Activated CD8-positive, alpha-beta memory T cell treated with anti-CD3 and anti-CD28 coated beads, Interleukin-2, amount 50 U/mL, for 1 hour (primary cell): ENCODE results near the gene LMCD1.

ENCODE experiments used
- DNase-seq: peaks from one replicate; pipeline ENCODE4 v3.0.0-alpha.2; 2020; ENCODE audit errors: extremely low read depth

Gene LMCD1

DNA sequence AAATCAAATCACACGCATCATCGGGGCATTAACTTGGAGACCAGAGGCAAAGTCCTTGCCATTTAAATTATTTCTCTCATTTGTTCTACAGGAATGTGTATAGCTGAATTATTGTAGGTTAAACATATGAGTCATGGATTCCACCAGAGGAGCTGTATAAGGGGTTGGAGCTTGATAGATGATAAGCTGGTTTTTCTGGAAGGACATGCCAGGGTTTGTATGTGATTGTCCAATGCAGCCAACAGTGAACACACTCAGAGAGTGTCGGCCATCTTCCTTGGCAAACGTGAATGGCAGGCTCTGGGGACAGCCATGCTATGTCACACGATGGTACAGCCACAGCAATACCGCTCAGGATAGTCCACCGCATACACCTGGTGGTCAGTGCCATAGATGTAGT, 117.9 kb downstream of the LMCD1 start:
- DNase-seq: no peak

DNA sequence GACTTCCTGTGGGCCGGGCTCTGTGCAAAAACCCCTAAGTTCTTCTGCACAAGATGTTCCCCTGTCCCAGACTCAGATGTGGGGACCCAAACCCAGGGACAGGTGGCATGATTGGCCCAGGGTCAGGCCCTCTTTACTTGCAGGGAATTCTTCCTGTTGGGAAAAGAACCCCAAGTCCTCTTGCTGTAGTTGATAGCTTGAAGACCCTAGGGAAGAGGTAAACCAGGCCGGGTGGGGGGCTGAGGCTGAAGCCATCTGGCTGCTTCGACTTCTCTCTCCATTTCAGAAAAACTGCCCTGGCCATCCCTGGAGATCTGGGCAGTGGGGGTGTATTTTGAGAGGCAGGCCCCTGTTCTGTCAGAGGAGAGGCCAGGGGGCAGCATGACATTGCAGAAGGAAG, 119.5 kb downstream of the LMCD1 start:
- DNase-seq: no peak

GRCh38 chr3:8621872-8622271, 120.2 kb downstream of the LMCD1 start:
- no peak for DNase-seq

- no peak for DNase-seq
These were observed 121.5 kb downstream of the LMCD1 start for GRCh38 chr3:8622873-8623691.

DNA sequence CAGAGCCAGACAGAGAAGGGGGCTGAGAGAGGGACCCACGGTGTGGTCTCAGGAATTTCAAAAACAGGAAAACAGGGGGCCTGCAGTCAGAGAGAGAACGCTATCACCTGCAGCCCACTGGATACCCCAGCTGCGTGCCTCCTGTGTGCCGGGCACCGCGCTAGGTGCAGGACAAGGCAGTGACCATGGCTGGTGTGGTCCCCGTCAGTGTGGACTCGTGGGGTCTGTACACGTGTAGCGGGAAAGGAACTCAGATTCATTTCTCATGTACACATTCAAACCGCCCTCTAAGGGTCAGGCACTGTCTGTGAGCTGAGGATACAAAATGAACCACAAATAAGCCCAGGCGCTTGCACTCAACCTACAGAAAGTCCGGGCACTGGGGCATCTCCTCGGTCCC, 122.1 kb downstream of the LMCD1 start:
- DNase-seq: no peak
